Lung (tissue), 12 donors: ENCODE results near the gene TMEM215. TPM values are rescaled to one million over a fixed set of nuclear protein-coding genes. Genes with fewer than 3 reads are reported as not detected.

Experiments
- ATAC-seq: fragments of 200-7000 bp; cut with Tn5 transposase; one replicate; pipeline ENCODE4 v1.9.1; 2020; ENCODE audit warnings: moderate number of reproducible peaks; ENCODE audit not compliant: insufficient read depth, low FRiP score
- DNase-seq, 3 donors: peaks; one replicate each; pipeline ENCODE4 v3.0.0-alpha.2; 2013 to 2017
- H3K27ac ChIP-seq, 2 donors: one replicate each; pipeline ENCODE4 v1.5.1; 2013; ENCODE audit warnings: mild to moderate bottlenecking in 2 of 2, moderate library complexity in 2 of 2, control low read depth in 1 of 2, inconsistent platforms in 1 of 2, low read depth in 1 of 2, low read length in 1 of 2
- H3K27me3 ChIP-seq, 3 donors: one replicate each; pipeline ENCODE4 v1.5.1; 2013; ENCODE audit warnings: low read length in 2 of 3; ENCODE audit not compliant: control insufficient read depth in 3 of 3, insufficient read depth in 3 of 3
- H3K36me3 ChIP-seq, 4 donors: one replicate each; pipeline ENCODE4 v1.5.1; 2013; ENCODE audit warnings: low read length in 4 of 4, mild to moderate bottlenecking in 1 of 4, moderate library complexity in 1 of 4; ENCODE audit not compliant: control insufficient read depth in 4 of 4, insufficient read depth in 4 of 4
- H3K4me1 ChIP-seq, 5 donors: one replicate each; pipeline ENCODE4 v1.5.1; 2013; ENCODE audit warnings: low read length in 5 of 5, mild to moderate bottlenecking in 2 of 5, moderate library complexity in 1 of 5; ENCODE audit not compliant: control insufficient read depth in 5 of 5, insufficient read depth in 5 of 5
- H3K4me3 ChIP-seq: one replicate; pipeline ENCODE4 v1.5.1; 2013; ENCODE audit warnings: mild to moderate bottlenecking, control low read depth, moderate library complexity
- H3K9ac ChIP-seq, 2 donors: one replicate each; pipeline ENCODE4 v1.5.1; 2013; ENCODE audit warnings: low read length in 2 of 2, control low read depth in 1 of 2; ENCODE audit not compliant: insufficient read depth in 1 of 2
- H3K9me3 ChIP-seq, 4 donors: one replicate each; pipeline ENCODE4 v1.5.1; 2013; ENCODE audit warnings: low read length in 3 of 4, mild to moderate bottlenecking in 1 of 4, moderate library complexity in 1 of 4; ENCODE audit not compliant: control insufficient read depth in 4 of 4, insufficient read depth in 3 of 4
- CTCF ChIP-seq: IDR thresholded peaks from 2 replicates; pipeline ENCODE4 v1.5.1; 2012; ENCODE audit warnings: mild to moderate bottlenecking; ENCODE audit errors: control extremely low read depth, extremely low read depth
- WGBS, 2 donors: extraction: QIAGEN DNeasy Blood & Tissue Kit; methylation state at CpG; one replicate each; pipeline ENCODE4 v1.1.7; 2013; 5-methylcytosine and 5-hydroxymethylcytosine counted together
- polyA plus RNA-seq, 2 donors: library from polyadenylated mRNA; stranded (reverse); fragments of 200-250 nt; gene quantifications; one replicate each; pipeline ENCODE4 v1.2.1, GENCODE V29; 2013
- total RNA-seq, 2 donors: library from RNA; depleted of rRNA in 1 of 2; stranded (reverse); fragments of >200 nt in 1 of 2; gene quantifications; one replicate each; pipeline ENCODE4 v1.2.1, GENCODE V29; 2014 to 2021
- donor health status: control.
- donor health status: control.
- donor health status: Bipolar disorder and iron deficiency.
- donor health status: healthy.
- donor health status: DM: yes; HTN: yes; CAD: no.

TMEM215 gene
- total and polyA plus RNA-seq, 4 donors, result 0.06 TPM; not detected in 3

- H3K27me3 ChIP-seq, result no peaks in the 10 kb centered on the region
- H3K27ac ChIP-seq, result no peak overlapping the region
- DNase-seq (no peak), ATAC-seq (peak; percentile 47)
- H3K9me3 ChIP-seq, result peaks cover 0 to 10% (median 2%) of the 10 kb centered on the region in 4 donors
- no peak overlapping the region for H3K9ac ChIP-seq
- TF ChIP-seq CTCF, result no peak
- H3K36me3 ChIP-seq, result no peaks in the 10 kb centered on the region
- no peaks in the 10 kb centered on the region for H3K4me1 ChIP-seq
- H3K4me3 ChIP-seq, result no peak overlapping the region
- 90 to 91% methylated on average over 22 of the region's 22 CpGs for WGBS, 2 donors
Observed at GRCh38 chr9:32755730-32756129, 27.6 kb upstream of the TMEM215 start.

GRCh38 chr9:32764139-32764538 is 19.2 kb upstream of the TMEM215 start:
- WGBS, 2 donors, result 93 to 96% methylated on average over 5 of the region's 5 CpGs
- Histone ChIP-seq H3K4me1 (no peaks in the 10 kb centered on the region), H3K4me3 (no peak overlapping the region)

GRCh38 chr9:32775283-32775682 is 8.1 kb upstream of the TMEM215 start:
- Histone ChIP-seq H3K4me1 (no peaks in the 10 kb centered on the region), H3K9me3 (peaks cover 0 to 15% (median 2%) of the 10 kb centered on the region in 4 donors), H3K27me3 (peaks cover 0 to 8% (median 0%) of the 10 kb centered on the region in 3 donors), H3K27ac (no peak overlapping the region), H3K4me3 (no peak overlapping the region), H3K9ac (no peak overlapping the region), H3K36me3 (no peaks in the 10 kb centered on the region)
- no peak for DNase-seq
- WGBS, 2 donors, result 60 to 64% methylated on average over 1 of the region's 1 CpG
- ATAC-seq, result no peak
- no peak for TF ChIP-seq CTCF

More at GRCh38 chr9:32764139-32764538, 19.2 kb upstream of the TMEM215 start:
- Histone ChIP-seq H3K9me3 (peaks cover 0 to 1% (median 0%) of the 10 kb centered on the region in 4 donors), H3K9ac (no peak overlapping the region), H3K27me3 (no peaks in the 10 kb centered on the region), H3K27ac (no peak overlapping the region), H3K36me3 (no peaks in the 10 kb centered on the region)
- DNase-seq (no peak), ATAC-seq (no peak)
- no peak for TF ChIP-seq CTCF

- ATAC-seq, result no peak
- 84 to 93% methylated on average over 3 of the region's 3 CpGs for WGBS, 2 donors
- no peak for TF ChIP-seq CTCF
- H3K36me3 ChIP-seq, result no peaks in the 10 kb centered on the region
- no peak overlapping the region for H3K27ac ChIP-seq
- no peaks in the 10 kb centered on the region for H3K4me1 ChIP-seq
- H3K27me3 ChIP-seq, result peaks cover 0 to 16% (median 1%) of the 10 kb centered on the region in 3 donors
- H3K9ac ChIP-seq, result no peak overlapping the region
- no peak for DNase-seq
- peaks cover 0 to 15% (median 2%) of the 10 kb centered on the region in 4 donors for H3K9me3 ChIP-seq
- no peak overlapping the region for H3K4me3 ChIP-seq
Observed at GRCh38 chr9:32776201-32776600, 7.1 kb upstream of the TMEM215 start.
